HG02885 (cell line): Measurements from ENCODE around the gene UTS2B.

Source experiments
- ATAC-seq: cut with Tn5 transposase; IDR thresholded peaks from one replicate; pipeline ENCODE4 v1.9.1; 2021; ENCODE audit warnings: mild to moderate bottlenecking; ENCODE audit not compliant: unreplicated experiment, poor library complexity

Gene UTS2B

DNA sequence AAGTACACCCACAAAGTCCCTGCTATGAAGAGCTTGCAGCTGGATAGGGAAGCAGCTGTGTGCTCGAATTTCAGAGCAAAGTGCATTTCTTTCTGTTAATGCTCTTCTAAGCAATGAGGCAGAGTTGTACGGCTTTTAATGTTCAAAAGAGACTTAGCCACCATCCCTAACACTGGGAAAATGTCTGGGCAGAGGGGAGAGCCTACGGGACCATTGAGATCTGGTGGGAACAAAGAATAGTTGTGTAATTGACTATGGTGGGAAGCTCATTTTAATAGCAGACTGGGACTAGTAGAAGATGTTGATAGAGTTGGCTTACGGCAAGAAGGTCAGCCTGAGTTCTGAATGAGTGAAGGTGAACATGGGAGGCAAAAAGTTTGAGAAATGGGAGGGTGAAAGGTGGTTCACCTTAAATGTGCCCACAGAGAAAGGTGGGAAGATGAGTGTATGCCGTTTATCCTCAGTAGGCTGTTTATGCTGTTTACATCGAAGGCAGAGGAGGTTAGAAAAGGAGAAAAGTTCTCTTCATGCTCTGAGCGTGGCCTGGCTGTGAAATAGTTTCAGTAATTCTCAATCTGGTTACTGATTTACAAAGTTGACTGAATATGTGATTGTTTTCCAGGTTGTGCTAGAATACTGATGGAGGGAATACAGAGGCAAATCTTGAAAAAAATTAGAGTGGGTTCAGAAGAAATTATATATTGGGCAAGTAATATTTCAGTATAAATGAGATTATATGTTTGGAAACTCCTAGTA, 22.9 kb upstream of the UTS2B start:
- ATAC-seq: no peak

DNA sequence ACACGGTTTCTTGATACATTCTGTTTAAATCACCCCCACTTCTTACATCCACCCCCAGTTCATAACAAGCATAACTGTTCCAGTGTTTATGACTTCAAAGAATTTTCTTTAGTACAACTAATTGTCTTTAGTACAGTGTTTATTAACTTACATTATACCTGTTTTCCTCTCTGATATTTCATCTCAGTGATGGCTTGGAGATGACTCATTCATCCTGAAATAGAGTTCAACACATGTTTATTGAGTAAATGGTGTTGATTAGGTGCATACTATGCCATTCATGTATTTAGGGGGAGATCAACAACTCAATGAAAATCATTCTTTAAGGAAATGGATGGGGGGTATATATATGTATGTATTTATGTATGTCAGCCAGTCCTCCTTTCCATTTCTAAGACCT, 21.7 kb upstream of the UTS2B start:
- no peak for ATAC-seq

DNA sequence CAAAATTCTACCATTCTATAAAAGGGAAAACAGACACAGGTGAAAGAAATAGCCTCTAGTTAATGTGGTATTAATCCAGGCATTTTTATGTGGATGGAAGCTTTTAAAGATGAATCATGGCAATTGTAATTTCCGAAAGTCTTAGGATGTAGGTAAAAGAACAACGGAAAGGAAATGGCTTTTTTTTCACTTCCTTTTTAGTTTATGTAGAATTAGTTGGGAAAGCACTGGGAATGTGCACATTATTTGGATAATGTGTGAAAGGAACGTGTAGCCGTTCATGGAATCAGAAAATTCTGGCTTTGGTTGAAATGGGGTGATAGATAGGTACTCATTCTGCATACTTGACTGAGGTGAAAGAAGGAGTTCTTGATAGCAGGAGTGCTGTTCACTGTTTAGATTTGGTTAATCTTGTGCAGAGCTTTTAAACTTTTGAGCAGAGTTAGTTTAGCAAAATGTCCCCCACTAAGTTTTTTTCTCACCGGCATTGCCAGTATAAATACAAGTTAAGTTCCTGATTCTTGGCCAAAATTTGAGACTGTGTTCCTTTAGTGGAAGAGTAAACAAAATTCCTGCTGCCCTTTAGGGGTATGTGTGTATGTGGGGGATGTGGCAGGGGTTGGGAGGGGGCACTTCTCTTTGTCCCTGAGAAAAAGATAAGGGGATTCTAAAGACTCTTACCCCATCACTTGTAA, 20.2 kb upstream of the UTS2B start:
- ATAC-seq: no peak

DNA sequence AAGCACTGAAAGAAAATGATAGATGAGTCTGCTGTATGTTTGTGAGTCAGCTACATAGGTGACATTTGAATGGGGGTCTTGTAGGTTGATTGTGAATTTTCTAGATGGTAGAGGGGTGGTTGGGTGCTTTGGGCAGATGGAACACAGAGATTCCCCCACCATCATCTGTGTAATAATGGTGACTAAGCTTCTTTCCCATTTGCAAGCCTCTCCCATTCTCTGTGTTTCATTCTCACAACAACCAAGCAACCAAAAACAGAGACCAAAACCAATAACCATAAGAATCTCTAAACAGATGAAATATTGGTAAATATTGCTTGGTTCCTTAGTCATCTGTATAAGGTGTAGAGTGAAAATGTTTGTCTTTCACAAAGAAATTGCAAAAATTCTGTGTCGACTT, 17.8 kb upstream of the UTS2B start:
- ATAC-seq: no peak

DNA sequence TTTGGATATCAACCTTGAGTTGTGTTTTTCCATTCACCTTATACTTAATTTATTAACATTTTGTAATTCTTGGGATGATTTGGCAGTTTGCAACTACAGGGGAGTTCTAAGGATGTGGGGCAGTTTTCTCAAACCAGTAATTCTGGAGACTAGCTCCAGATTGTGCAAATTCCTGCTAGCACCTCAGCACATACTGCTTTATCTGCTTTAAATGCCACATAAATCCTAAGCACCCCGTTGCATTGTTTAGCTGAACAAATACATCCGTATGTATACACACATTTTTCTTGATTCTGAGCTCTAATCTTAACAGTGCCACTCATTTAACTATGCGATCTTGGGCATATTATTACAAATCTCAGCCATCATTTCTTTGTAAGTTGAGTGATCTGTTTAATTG, 16.9 kb upstream of the UTS2B start:
- no peak for ATAC-seq

DNA sequence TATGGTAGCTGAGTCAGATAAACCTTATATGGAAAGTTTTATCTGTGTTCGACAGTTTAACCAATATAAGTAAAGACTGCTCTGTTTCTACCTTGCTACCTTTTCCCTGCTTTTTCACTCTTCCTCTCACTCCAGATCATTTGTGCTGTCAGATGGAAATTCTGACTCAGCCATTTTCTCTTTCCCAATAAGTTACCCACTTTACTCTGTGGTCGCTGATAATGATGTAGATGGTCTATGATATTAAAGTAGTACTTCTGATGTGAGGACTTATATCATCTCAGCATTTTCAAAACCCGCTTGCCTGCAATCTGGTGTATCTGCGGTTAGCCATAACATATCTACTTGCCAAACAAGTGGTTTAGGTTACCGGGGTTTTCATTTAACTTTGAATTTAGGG, 15.0 kb upstream of the UTS2B start:
- no peak for ATAC-seq

DNA sequence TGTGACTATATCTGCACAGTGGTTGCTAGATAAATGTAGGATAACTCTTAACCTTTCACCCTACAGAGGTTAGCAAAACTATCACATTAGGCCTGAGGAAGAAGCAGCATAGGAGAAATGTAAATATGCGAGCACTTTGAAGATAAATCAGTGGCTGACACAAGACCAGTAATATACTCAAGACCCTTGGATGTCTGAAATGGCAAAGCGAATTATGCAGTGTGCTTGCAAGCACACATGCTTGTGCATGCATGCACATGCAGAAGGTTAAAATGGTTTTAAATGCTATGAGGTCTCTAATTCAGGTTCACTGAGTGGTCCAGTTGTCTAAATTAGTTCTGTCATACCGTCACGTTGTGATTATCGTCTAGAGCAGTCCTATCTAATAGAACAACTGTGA, 13.6 kb upstream of the UTS2B start:
- ATAC-seq: no peak

DNA sequence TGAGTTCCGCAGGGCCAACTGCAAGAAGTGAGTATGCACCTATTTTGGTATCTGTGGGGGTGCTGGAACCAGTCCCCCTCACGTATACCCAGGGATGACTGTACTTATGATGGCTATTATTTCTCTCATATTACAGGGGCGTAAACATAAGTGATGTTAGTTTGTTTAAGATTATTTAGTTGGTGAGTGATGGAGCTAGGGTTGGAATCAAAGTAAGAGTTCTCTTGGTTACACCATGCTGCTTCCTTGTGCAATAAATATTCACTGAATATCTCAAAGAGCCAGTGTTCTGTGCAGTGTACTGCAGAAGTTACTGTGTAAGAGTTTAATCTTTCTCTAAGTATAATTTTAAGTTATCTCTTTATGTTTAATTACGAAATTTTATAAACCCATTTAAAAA, 12.8 kb upstream of the UTS2B start:
- no peak for ATAC-seq

DNA sequence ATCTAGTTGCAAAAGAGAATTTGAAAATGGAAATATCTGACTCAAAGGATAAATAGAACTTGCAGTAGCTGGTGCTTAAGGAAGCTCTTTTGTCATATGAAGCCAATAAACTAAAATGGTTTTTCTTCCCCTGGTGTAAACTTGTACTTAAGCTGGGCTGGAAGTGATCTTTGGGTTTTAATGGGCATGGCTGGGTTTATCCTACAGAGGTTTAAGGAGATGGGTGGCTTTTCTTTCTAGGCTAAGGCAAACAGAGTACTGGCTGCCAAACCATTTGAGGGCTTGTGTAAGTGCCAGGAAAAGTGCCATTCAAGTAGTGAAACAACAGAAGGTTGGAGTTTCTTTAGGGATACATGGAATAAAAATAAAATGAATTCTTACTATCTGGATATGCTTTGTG, 12.1 kb upstream of the UTS2B start:
- no peak for ATAC-seq

DNA sequence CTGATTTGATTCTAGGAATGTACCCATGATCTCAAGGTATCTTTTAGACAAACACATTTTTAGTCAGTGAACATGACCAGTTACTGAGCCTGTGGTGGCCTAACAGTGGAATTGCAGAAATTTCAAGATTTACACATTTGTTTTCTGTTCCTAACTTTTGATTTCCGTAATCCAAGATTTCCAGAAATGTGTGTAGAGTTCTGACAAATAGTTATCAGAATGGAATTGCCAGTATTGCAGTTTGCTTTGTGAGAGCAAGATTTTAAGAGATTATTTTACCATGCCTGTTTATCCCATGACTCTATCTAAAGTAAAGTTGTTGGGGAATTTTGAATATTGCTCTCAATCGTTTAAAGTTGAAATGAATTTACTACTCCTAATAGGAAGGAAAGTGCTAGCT, 11.7 kb upstream of the UTS2B start:
- ATAC-seq: no peak

DNA sequence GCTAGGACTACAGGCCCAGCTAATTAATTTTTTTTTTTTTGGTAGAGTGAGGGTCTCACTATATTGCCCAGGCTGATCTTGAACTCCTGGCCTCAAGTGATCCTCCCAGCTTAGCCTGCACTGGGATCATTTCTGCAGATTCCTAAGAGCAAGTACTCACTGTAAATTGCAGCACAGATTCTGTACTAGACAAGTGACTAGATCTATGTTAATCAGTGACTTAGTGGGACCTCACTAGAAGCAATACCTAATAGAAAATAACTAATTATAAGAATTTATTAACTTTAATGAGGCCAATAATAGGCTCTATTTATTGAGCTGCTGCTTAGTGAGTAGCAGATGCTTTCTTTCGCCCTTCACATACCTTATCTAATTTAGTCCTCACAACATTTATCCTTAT, 10.6 kb upstream of the UTS2B start:
- no peak for ATAC-seq

DNA sequence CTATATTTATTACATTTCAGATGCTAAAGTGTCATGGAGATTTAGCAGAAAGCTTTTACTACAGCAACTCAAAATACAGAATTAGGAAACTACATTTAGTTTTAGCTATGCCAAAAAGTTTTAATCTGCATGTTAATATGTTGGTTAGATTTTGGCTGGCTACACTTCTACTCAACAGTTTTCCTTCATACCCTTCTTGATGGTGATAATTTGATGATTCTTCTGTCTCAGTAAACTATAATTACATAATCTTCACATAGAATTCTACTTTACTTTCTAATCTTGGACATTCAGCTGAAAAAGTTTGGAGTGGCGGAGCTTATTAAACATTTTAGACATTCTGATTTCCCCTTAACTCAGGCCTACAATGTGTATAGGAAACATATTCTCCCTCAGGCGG, 10.0 kb upstream of the UTS2B start:
- ATAC-seq: no peak

DNA sequence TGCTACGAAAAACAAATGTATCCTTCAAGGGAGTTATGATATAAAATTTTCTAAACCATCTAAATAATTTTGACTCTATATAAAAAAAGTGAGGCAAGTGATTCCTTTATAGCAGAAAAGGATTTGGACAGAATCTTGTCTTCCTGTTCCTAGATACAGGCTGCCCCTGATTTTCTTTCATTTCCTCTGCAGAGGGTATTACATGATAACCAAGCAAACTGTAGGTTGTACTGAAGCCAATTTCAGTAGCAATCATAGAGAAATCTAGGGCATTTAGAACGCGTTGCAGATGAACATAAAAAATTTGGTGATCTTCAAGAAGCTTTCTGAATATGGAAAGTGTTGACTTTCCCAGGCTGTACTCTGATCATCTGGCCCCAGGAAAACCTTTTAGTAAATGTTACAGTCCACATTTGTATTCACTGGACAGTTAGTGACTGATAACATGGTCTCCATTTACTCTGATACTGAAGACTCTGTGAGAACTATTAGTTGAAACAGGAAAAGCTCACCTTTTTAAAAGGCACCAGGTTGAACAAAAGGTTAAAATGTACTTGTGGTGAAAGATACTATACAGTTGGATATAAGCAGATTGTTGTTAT, 9.1 kb upstream of the UTS2B start:
- no peak for ATAC-seq

DNA sequence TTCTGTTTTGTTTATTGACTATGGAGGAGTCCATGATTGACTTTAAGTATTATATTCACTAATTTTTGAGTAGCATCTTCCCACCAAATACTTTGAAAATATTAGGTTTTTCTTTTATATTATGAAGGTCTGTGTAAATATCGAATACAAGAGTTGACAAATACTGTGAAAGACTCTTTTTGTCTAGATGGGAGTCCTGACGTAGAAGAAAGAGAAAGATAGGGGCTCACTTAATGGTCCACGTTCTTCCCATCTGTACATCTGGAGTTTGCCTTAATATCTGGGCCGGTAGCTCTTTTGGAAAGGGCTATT, 7.8 kb upstream of the UTS2B start:
- ATAC-seq: no peak

DNA sequence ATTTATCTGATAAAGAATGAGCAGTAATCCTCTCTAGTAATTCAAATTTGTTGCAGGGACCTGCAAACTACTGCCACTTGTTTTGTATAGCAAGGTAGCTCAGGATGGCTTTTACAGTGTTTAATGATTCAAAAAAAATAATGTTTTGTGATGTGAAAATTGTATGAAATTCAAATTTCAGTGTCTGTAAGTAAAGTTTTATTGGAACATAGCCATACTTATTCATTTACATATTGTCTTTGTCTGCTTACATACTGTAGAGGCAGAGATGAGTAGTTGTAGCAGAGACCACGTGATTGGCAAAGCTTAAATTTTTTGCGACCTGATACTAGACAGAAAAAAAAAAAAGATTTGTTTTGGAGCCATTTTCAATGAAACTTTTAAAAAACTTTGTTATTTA, 6.5 kb upstream of the UTS2B start:
- peak; percentile 47 for ATAC-seq

DNA sequence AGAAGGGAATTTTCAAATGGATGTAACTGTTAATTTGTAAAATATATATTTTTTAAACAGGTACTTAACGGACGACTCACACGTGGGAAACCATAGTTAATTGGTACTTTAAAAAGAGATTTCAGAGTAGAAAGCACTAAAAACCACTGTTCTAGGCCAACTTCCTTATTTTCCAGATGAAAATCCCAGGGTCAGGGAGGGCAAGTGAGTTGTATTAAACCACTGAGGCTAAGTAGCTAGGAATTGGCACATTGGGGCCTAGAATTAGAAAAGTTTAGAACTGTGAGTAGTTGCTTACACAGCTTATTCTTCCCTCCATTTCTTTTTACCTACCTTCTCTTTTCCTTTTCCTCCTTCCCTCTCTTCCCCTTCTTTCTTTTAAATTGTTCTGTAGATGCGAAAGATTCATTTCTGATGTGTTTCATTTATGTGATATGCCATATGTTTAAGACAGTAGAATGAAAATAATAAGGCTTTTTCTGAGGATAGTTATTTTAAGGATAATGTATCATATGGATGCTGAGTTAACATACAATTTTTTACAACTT, 4.1 kb upstream of the UTS2B start:
- ATAC-seq: no peak

DNA sequence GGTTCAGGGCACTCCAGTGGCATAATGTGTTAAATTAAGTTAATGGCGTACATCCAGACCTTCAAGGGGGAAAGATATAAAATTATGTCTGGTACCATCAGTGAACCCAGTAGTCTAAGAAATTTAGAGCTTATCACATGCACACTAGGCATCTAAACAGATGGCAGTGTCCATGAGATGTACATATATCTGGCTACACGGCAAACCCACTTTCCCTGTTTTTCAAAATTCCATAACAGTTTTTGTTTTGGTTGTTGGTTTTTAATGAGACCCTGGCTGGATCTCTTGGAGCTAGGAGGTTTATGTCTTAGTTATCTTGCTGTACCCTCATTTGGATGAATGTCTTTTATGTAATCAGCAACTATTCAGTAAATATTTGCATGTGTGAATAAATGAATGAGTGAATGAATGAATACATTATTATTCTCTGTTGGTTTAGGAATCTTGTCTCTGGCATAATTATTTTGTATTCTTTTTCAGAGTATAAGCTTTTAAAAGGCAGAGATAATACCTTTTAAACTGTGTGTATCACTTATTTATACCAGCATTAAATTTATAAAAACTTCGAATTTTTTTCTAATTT, 3.1 kb upstream of the UTS2B start:
- no peak for ATAC-seq

DNA sequence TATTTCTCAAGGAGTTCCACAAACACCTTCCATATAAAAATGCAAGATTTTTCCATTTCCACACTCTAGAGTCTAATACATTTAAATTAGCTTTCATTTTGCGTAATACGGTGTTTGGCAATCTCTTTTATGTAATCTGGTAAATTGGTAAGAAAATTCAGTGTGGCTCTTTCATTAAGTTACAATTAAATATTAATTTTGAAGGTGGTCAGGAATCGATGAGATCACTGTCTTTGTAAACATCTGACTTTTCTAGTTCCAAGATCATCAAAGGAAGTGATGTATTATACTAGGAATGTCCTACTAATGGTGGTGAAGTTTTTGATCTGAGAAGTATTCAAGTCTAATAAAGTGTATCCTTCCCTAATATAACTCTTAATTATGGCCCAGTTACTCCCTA, 1.1 kb upstream of the UTS2B start:
- no peak for ATAC-seq

DNA sequence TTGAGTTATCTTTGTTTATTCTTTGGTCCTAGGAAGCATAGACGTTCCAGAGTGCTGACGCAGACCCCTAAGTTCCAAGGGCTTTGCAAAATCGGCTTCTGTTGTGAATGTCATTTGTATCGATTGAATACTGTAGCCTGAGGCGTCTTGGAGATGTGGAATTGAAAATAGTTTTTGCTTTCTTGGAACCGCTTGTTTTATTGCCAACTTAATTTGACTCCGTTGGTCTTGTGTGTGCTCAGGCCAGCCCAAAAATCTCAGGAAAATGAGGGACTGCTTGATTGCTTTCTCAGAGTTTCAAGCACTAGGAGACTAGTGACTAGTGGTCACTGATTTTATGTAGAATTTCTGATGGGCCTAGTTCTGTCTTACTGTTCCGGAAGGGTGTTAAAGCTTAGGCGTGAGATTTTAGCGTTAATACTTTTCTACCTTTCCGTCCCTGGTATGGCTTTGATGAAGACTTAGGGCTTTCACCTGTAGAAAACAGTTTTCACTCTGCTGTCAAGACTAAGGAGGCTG, 263 bp upstream of the UTS2B start:
- no peak for ATAC-seq

DNA sequence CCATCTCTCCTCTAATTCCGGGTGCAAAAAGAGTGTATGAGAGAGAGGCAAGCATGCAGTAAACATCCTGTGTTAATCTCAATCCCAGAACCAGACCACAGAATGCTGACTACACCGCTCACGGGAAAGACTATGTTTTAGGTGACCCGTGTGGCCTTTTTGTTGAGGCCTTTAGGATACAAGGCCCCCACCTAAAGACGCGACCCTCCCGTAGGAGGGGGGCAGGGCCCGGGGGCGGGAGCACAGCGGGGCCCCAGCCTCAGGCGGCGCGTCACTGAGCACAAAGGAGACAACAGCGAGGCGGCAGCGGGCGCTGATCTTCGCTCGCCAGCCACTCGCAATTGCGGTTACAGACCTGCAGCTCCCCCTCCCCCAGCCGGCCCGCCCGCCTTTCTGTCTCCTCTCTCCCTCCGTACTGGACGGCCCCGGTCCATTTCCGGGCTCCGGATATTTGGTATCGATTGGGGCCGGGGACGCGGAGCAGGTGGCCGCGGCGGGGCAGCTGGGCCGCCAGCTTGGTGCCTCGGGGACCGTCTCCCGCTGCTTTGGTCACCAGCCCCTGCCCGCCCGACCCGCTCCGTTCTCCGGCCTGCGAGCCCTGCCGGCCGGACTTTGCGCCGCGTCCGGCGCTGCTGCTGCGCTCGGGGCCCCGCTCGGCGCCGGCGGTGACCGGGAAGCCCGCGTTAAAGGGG, 1.2 kb downstream of the UTS2B start, which contains the start of gene CCDC50:
Gene CCDC50, plus strand, starts transcription at position 433 of the 692 bp plus-strand sequence. CDS start 281 bp downstream, outside the sequence.
- ATAC-seq: peak; percentile 79
